Measurements from ENCODE around the gene RBM19.

Gene RBM19

DNA sequence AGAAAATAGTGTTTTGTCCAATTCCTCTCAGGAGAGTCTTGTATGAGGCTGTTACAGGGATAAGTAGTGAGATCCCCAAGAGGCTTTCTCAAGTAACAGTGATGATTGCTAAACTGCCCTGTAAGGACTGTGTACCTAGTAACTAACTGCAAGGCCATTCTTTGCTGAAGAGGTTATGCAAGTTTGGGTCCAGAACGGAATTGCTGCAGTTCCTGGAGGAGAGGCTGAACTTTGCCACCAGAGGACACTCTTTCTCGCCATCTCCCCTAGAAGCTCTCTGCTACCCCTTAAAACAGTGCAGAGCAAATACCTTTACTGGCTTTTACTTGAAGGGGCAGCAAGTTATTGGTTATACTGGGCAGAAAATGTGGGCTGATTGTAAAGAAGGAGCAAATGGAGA is 180.0 kb downstream of the RBM19 start:
- H3K27me3 ChIP-seq (ENCODE audit: control insufficient read depth, insufficient read depth, low read length, poor library complexity, severe bottlenecking) = no peaks in the 10 kb centered on the region
- H3K4me1 ChIP-seq (ENCODE audit: control insufficient read depth, insufficient read depth, low read length) = peaks cover 8% of the 10 kb centered on the region
- H3K4me3 ChIP-seq (ENCODE audit: insufficient read depth, low read depth, low read length) = no peak overlapping the region
- WGBS, 2 experiments = 88 to 94% methylated on average over 2 of the region's 2 CpGs
- H3K27ac ChIP-seq (ENCODE audit: insufficient read depth, low read depth, low read length, poor library complexity, severe bottlenecking) = no peak overlapping the region
- no peaks in the 10 kb centered on the region for H3K9me3 ChIP-seq (ENCODE audit: control insufficient read depth, low read length)
- H3K36me3 ChIP-seq (ENCODE audit: control insufficient read depth, insufficient read depth, low read length) = no peaks in the 10 kb centered on the region

DNA sequence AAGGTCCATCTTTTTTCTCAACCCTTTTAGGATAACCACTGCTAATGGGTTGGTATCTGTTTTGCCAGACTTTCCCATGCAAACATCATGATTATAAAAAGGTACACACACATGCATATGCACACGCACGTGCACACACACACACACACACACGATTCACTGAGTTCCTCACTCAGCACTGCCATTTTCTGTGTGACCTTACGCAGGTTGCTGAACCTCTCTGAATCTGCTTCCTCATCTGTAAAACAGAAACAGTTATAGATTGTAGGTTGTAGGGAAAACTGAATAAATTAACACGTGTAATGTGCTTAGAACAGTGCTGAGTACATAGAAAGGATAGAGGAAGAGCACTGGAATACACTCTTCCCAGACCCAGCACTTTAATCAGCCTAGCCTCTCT is 182.3 kb downstream of the RBM19 start:
- peaks cover 8% of the 10 kb centered on the region for H3K4me1 ChIP-seq (ENCODE audit: control insufficient read depth, insufficient read depth, low read length)
- WGBS, 2 experiments = 87 to 94% methylated on average over 5 of the region's 5 CpGs
- H3K4me3 ChIP-seq (ENCODE audit: insufficient read depth, low read depth, low read length) = no peak overlapping the region
- H3K36me3 ChIP-seq (ENCODE audit: control insufficient read depth, insufficient read depth, low read length) = no peaks in the 10 kb centered on the region
- no peak overlapping the region for H3K27ac ChIP-seq (ENCODE audit: insufficient read depth, low read depth, low read length, poor library complexity, severe bottlenecking)
- H3K9me3 ChIP-seq (ENCODE audit: control insufficient read depth, low read length) = no peaks in the 10 kb centered on the region
- H3K27me3 ChIP-seq (ENCODE audit: control insufficient read depth, insufficient read depth, low read length, poor library complexity, severe bottlenecking) = no peaks in the 10 kb centered on the region

DNA sequence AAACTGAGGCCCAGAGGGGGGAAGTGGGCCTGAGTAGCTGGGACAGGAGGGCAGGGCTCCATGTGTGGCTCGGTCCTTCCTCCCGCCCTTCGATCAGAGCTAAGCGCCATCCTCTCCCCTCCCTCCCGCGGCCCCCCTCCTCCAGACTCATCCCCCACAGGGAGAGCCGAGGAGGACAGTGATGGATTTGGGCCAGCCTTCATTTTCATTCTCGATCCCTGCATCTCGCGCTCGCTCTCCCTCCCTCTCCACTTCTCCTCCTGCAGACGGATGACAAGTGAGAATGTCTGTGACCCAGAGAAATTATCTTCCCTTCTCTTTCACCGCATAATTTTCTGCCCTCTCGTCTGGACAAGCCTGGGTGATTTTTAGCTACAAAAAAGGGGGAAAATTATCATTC is 183.3 kb downstream of the RBM19 start:
- no peak overlapping the region for H3K27ac ChIP-seq (ENCODE audit: insufficient read depth, low read depth, low read length, poor library complexity, severe bottlenecking)
- no peaks in the 10 kb centered on the region for H3K9me3 ChIP-seq (ENCODE audit: control insufficient read depth, low read length)
- H3K36me3 ChIP-seq (ENCODE audit: control insufficient read depth, insufficient read depth, low read length) = no peaks in the 10 kb centered on the region
- 45 to 53% methylated on average over 12 to 14 of the region's 14 CpGs for WGBS, 2 experiments
- H3K27me3 ChIP-seq (ENCODE audit: control insufficient read depth, insufficient read depth, low read length, poor library complexity, severe bottlenecking) = no peaks in the 10 kb centered on the region
- H3K4me3 ChIP-seq (ENCODE audit: insufficient read depth, low read depth, low read length) = no peak overlapping the region
- peaks cover 16% of the 10 kb centered on the region for H3K4me1 ChIP-seq (ENCODE audit: control insufficient read depth, insufficient read depth, low read length)

DNA sequence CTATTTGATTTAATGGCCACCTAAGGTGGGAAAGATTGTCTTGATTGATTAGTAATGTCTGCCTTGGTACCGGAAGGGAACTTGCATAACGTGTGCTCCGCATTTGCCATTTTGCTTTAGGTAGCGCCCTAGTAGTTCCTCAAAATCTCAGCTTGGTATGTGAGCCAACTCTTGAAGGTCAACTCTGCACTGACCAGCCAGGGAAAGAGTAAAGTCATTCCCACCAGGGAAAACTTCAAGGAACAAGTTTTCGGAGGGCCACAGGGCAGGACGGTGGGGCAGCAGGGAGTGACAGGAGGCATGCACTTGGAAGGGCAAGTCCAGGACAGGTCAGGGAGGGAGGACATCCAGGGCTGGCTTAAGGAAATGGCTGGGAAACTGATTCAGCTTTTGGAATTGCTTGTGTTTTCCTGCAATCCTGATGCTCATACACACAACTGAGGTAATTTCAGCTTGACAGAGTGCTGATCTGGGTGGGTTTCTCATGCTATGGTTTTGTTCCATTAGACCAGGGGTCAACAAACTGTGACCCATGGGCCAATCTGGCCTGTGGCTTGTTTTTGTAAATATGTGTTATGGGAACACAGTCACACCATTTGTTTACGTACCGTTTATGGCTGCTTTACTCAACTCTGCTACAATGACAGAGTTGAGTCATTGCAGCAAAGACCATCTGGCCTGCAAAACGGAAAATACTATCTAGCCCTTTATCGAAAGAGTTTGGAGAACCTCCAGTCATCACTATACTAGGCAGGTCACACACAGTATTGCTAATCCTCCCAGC is 184.5 kb downstream of the RBM19 start:
- H3K27ac ChIP-seq (ENCODE audit: insufficient read depth, low read depth, low read length, poor library complexity, severe bottlenecking) = no peak overlapping the region
- H3K9me3 ChIP-seq (ENCODE audit: control insufficient read depth, low read length) = no peaks in the 10 kb centered on the region
- H3K36me3 ChIP-seq (ENCODE audit: control insufficient read depth, insufficient read depth, low read length) = no peaks in the 10 kb centered on the region

DNA sequence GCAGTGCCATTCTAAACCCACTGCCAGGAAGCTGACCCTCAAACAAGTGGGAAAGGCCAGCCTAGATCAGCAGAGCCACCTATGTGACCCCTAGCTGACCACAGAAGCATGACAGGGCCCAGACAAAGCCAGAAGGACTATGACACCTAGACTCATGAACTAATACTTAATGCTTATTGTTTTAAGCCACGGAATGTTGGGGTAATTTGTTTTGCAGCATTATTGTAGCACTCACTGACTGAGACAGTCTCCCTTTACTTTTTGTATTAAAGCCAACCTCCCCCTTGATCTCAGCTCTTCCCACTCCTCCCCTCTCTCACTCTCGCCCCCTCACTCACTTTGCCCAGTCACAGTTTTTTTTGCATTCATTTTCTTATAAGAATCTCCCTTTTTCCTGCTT is 186.4 kb downstream of the RBM19 start:
- 91 to 96% methylated on average over 2 of the region's 2 CpGs for WGBS, 2 experiments
- H3K4me1 ChIP-seq (ENCODE audit: control insufficient read depth, insufficient read depth, low read length) = peaks cover 19% of the 10 kb centered on the region
- no peaks in the 10 kb centered on the region for H3K27me3 ChIP-seq (ENCODE audit: control insufficient read depth, insufficient read depth, low read length, poor library complexity, severe bottlenecking)
- H3K36me3 ChIP-seq (ENCODE audit: control insufficient read depth, insufficient read depth, low read length) = no peaks in the 10 kb centered on the region
- H3K9me3 ChIP-seq (ENCODE audit: control insufficient read depth, low read length) = no peaks in the 10 kb centered on the region
- no peak overlapping the region for H3K4me3 ChIP-seq (ENCODE audit: insufficient read depth, low read depth, low read length)
- H3K27ac ChIP-seq (ENCODE audit: insufficient read depth, low read depth, low read length, poor library complexity, severe bottlenecking) = no peak overlapping the region

More for the DNA sequence above, 184.5 kb downstream of the RBM19 start:
- no peak overlapping the region for H3K4me3 ChIP-seq (ENCODE audit: insufficient read depth, low read depth, low read length)
- no peaks in the 10 kb centered on the region for H3K27me3 ChIP-seq (ENCODE audit: control insufficient read depth, insufficient read depth, low read length, poor library complexity, severe bottlenecking)
- 91 to 94% methylated on average over 10 of the region's 10 CpGs for WGBS, 2 experiments
- peaks cover 22% of the 10 kb centered on the region for H3K4me1 ChIP-seq (ENCODE audit: control insufficient read depth, insufficient read depth, low read length)

DNA sequence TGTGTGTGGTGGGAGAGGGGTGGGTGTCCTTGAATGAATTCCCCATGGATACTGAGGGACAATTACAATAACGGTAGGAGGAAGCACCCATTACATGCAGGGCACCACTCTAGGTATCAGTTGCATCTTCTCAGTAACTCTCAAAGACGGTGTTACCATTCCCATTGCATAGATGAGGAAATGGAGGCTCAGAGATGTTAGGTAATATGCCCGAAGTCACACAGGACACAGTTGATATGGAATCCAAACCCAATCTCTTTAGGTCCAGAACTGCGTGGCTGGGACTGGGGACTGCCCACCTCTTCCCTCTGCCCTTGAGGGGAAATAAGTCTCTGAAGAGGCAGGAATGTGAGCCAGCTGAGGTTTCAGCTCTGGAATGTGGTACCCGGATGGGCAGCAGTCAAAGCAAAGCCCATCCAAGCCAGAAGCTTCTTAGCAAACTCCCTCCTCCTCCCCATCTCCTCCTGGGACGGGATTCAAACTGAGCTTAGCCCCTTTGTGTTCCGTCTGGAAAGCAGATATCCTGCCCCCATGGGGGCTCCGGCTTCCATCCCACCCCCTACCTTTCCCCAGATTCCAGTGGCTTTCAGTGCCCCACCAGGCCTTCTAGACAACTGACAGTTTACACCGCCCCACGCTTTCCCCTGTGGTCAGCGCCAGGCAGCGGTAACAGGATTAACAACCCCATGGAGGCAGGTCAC is 187.5 kb downstream of the RBM19 start:
- 15 to 17% methylated on average over 12 of the region's 12 CpGs for WGBS, 2 experiments
- Histone ChIP-seq H3K27ac (ENCODE audit: insufficient read depth, low read depth, low read length, poor library complexity, severe bottlenecking) (no peak overlapping the region), H3K27me3 (ENCODE audit: control insufficient read depth, insufficient read depth, low read length, poor library complexity, severe bottlenecking) (no peaks in the 10 kb centered on the region)

DNA sequence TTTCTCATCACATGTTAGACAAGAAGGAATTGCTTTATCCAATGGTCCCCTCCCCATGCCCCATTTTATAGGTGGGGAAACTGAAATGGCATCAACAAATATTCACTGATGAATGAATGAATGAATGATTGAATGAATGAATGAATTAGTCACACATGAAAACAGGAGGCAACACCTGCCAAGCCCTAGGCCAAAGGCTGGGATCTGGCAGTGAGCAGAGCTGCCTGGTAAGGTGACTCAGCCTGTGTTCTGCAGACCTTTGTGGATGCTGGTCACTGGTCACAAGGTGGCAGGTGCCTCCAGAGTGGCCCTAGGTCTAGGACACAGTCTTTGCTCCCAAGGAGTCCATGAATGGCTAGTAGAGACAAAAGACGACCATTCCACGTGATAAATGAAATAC is 188.4 kb downstream of the RBM19 start:
- Histone ChIP-seq H3K9me3 (ENCODE audit: control insufficient read depth, low read length) (no peaks in the 10 kb centered on the region), H3K27me3 (ENCODE audit: control insufficient read depth, insufficient read depth, low read length, poor library complexity, severe bottlenecking) (no peaks in the 10 kb centered on the region), H3K36me3 (ENCODE audit: control insufficient read depth, insufficient read depth, low read length) (no peaks in the 10 kb centered on the region), H3K4me1 (ENCODE audit: control insufficient read depth, insufficient read depth, low read length) (peaks cover 18% of the 10 kb centered on the region), H3K4me3 (ENCODE audit: insufficient read depth, low read depth, low read length) (no peak overlapping the region), H3K27ac (ENCODE audit: insufficient read depth, low read depth, low read length, poor library complexity, severe bottlenecking) (no peak overlapping the region)
- WGBS, 2 experiments = 73 to 87% methylated on average over 2 of the region's 2 CpGs

More for the DNA sequence above, 187.5 kb downstream of the RBM19 start:
- no peaks in the 10 kb centered on the region for H3K9me3 ChIP-seq (ENCODE audit: control insufficient read depth, low read length)
- no peak overlapping the region for H3K4me3 ChIP-seq (ENCODE audit: insufficient read depth, low read depth, low read length)
- H3K4me1 ChIP-seq (ENCODE audit: control insufficient read depth, insufficient read depth, low read length) = peaks cover 18% of the 10 kb centered on the region
- no peaks in the 10 kb centered on the region for H3K36me3 ChIP-seq (ENCODE audit: control insufficient read depth, insufficient read depth, low read length)

DNA sequence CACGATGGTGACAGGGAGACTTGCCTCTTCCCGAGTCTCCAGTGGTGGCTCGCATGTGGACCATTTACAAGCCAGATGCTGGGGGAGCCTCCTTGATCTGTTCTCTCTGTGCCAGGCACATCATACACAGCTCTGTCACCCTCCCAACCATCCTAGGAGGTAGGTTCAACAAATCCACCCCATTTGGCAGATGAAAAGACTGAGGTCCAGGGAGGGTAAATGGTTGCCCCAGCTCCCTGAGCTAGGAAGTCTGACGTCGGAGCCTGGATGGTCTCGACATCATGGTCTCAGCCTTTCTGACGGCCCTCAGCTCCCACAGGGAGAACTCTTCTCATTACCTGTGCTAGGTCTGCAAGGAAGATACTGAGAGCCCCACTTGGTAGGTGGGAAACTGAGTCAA is 189.6 kb downstream of the RBM19 start:
- no peaks in the 10 kb centered on the region for H3K9me3 ChIP-seq (ENCODE audit: control insufficient read depth, low read length)
- H3K27me3 ChIP-seq (ENCODE audit: control insufficient read depth, insufficient read depth, low read length, poor library complexity, severe bottlenecking) = no peaks in the 10 kb centered on the region
- no peaks in the 10 kb centered on the region for H3K36me3 ChIP-seq (ENCODE audit: control insufficient read depth, insufficient read depth, low read length)
- no peak overlapping the region for H3K4me3 ChIP-seq (ENCODE audit: insufficient read depth, low read depth, low read length)
- no peak overlapping the region for H3K27ac ChIP-seq (ENCODE audit: insufficient read depth, low read depth, low read length, poor library complexity, severe bottlenecking)
- 94% methylated on average over 7 of the region's 7 CpGs for WGBS, 2 experiments
- peaks cover 13% of the 10 kb centered on the region for H3K4me1 ChIP-seq (ENCODE audit: control insufficient read depth, insufficient read depth, low read length)

DNA sequence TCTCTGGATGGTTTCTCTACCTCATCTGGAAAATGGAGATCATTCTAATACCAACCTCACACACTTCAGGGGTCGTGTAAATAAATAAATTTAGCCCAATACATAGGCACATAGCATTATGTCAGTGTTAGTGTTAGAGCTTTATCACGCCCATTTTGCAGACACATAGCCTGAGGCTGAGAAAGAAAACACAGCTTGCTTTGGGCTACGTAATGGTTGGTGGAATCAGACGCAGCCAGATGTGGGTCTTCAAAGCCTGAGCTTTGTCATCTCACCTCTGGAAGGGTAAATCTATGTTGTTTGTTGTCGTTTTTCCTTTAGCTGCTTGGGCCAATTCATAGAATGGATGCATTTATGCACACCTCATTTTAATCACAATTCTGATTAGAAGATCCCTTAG is 191.6 kb downstream of the RBM19 start:
- H3K36me3 ChIP-seq (ENCODE audit: control insufficient read depth, insufficient read depth, low read length) = no peaks in the 10 kb centered on the region
- no peaks in the 10 kb centered on the region for H3K27me3 ChIP-seq (ENCODE audit: control insufficient read depth, insufficient read depth, low read length, poor library complexity, severe bottlenecking)
- H3K27ac ChIP-seq (ENCODE audit: insufficient read depth, low read depth, low read length, poor library complexity, severe bottlenecking) = no peak overlapping the region
- peaks cover 22% of the 10 kb centered on the region for H3K4me1 ChIP-seq (ENCODE audit: control insufficient read depth, insufficient read depth, low read length)
- H3K4me3 ChIP-seq (ENCODE audit: insufficient read depth, low read depth, low read length) = no peak overlapping the region
- 95 to 98% methylated on average over 4 to 5 of the region's 5 CpGs for WGBS, 2 experiments
- H3K9me3 ChIP-seq (ENCODE audit: control insufficient read depth, low read length) = no peaks in the 10 kb centered on the region

DNA sequence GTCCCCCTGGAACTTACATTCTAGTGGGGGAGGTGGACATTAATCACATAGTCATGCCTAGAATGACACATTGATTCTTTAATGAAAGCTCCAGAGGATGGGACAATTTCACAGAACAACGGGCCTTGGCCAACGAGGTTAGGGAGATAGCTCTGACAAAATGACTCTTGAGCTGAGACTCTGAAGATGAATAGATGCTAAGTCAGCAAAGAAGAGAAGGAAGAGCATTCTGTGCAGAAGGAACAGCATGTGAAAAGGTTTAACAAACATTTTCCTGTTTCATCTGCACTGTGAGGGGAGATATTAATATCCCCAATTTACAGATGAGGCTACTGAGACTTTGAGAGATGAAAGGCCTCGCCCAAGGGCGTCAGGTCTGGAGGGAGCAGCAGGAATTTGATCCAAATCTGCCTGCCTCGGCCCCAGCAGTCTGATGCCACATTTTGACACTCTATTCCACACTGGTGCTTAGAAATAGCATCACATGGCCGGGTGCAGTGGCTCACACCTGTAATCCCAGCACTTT is 193.6 kb downstream of the RBM19 start:
- Histone ChIP-seq H3K36me3 (ENCODE audit: control insufficient read depth, insufficient read depth, low read length) (no peaks in the 10 kb centered on the region), H3K27me3 (ENCODE audit: control insufficient read depth, insufficient read depth, low read length, poor library complexity, severe bottlenecking) (no peaks in the 10 kb centered on the region), H3K9me3 (ENCODE audit: control insufficient read depth, low read length) (no peaks in the 10 kb centered on the region), H3K4me3 (ENCODE audit: insufficient read depth, low read depth, low read length) (no peak overlapping the region), H3K4me1 (ENCODE audit: control insufficient read depth, insufficient read depth, low read length) (peaks cover 11% of the 10 kb centered on the region), H3K27ac (ENCODE audit: insufficient read depth, low read depth, low read length, poor library complexity, severe bottlenecking) (no peak overlapping the region)
- 91 to 93% methylated on average over 6 of the region's 6 CpGs for WGBS, 2 experiments
